ENCODE measurements around the gene LRPAP1. TPM values are rescaled to one million over a fixed set of nuclear protein-coding genes. Genes with fewer than 3 reads are reported as not detected.
"Not testable (repeated sequence)": the region's sequence is repeated elsewhere in the genome, so short reads cannot be mapped to it uniquely, and the experiment has no call there.

LRPAP1 gene
- total RNA-seq, 1 donor from 2014 or later: 30.4 TPM

DNA sequence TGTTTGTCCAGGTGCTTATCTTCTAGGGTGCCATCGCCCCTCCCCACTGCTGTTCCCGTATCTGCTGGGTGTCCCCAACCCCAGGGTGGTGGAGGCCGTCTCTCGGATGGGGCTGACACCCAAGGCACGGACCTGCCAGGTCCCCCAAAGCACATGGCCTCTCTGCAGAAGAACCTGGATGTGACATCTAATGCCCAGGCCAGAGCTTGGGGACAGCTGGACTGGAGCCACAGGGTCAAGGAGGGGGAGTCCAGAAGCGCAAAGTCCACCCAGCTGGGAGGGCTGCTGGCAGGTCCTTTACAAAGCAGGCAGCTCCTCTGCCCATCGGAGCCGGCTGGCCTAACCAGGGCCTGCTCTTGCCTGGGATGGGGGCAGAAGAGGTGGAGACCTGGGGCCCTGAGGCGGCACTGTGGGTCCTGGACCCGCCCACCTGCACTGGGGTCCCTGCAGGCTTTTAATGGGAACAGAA, 69.9 kb downstream of the LRPAP1 start:
- no peak for DNase-seq (ENCODE audit: low read depth in 2 of 2)

DNA sequence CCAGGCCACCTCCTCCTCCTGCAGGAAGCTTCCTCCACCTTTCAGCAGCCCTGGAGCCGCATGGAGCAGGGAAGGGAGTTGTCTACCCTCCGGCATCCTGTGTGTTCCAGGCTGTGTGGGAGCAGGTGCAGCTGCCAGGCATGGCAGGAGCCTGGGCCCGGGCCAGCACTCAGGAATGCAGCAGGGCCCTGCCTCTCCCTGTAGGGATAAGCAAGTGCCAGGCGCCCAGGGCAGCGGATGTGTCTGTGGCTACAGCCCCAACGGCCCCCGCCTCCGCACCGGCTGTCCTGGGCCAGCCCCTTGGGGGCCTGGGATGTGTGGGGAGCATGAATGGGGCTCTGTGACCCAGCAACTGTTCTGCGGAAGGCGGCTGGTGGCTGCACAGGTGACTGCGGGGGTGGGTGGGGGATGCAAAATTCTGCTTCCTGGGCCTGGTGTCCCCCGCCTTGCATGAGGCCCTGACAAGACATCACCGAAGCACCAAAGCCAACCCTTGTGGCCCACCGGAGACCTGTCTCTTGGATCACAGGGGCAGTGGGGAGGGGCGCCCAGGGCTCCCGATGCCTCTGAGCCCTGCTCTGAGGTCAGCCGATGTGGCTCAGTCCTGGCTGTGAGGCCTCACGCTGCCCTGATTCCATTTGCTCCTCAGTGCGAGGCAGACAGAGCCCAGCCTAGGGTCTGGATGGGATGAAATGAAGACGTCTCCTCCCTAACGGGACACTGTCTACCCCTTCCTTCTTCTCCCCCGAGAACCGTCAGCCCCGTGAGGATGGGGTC, 70.5 kb downstream of the LRPAP1 start:
- DNase-seq (ENCODE audit: low read depth in 2 of 2): peak in 1 of 2 donors; percentile 22

DNA sequence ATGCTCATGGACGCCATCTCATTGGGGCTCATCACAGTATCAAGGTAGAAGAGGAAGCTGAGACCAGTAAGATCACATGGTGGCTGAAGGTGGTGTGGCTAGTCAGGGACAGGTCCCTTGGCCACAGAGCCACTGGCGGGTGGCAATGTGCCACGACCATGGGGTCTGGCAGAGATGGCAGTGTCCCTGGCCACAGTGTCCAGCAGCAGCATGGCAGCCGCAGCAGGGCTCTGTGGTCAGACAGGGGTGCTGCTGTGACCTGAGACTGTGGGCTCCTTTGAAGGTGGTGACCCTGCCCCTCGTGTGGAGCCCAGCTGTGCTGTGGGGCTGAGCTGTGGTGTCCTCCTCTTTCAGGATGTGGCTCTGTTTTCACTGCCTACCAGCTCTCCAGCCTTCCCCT, 71.3 kb downstream of the LRPAP1 start:
- no peak for DNase-seq (ENCODE audit: low read depth in 2 of 2)

DNA sequence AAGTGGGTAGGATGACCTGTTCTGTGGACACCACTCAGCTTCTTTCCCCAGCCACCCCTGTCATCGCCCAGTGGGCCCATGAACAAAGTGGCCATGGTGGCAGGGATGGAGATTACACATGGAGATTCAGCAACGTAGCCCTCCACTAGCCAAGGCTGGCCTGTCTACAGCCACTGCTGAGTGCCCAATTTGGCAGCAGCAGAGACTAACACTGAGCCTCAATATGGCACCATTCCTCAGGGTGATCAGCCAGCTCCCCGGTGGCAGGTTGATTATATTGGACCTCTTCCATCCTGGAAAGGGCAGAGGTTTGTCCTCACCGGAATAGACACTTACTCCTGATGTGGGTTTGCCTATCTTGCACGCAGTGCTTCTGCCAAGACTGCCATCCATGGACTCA, 73.1 kb downstream of the LRPAP1 start:
- DNase-seq (ENCODE audit: low read depth in 2 of 2): not testable (repeated sequence)

DNA sequence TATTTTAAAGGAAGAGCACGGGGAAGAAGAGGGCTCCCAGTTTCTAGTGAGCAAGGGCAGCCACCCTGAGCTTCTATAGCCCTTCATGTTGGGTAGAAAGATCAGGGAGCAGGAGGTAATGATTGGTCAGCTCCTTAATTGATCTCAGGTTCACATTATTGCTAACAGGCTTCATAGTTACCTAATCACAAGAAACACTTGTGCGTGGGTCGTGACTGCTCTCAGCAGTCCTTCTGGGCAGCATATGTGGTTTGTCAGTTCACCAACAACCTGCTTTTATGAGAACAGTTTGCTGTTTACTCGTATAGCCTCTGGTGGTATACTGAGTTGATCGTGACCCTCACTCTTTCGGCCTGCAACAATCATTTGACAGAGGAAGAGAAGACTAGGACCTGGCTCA, 73.9 kb downstream of the LRPAP1 start:
- no peak for DNase-seq (ENCODE audit: low read depth in 2 of 2)

DNA sequence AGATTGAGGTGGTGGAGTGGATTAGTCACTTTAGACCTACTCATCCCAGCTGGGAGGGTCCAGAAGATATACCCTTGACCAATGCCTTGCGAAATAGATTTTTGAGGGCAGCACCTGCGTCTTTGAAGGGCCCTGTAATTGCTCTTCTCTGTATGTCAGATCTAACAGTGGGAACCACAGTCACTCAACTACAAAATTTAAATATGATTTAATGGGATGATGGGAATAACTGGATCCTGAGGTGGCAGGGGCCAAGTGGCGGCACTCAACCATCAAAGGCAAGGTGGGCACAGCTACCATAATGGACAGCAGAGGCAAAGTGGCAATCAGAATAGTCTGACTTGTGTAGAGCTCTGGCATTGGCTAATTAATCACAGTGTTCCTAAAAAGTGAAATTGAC, 76.6 kb downstream of the LRPAP1 start:
- DNase-seq (ENCODE audit: low read depth in 2 of 2): not testable (repeated sequence)

Other genes starting within 250 kb of the LRPAP1 start
- 30.7 and 39.1 TPM in 2 replicates for gene RGS12, start 239.4 kb downstream of the LRPAP1 start, total RNA-seq
- gene HGFAC, start 90.5 kb downstream of the LRPAP1 start, total RNA-seq: under 0.01 and 0.13 TPM in 2 replicates
- under 0.01 TPM in 1 of 2 replicates, not detected in the other for gene DOK7, start 69.1 kb downstream of the LRPAP1 start, total RNA-seq
- under 0.01 and 0.13 TPM in 2 replicates for gene ADRA2C, start 234.0 kb upstream of the LRPAP1 start, total RNA-seq

Measured in dermis microvascular lymphatic vessel endothelial cell (primary cell).